ENCODE data around the gene WWOX. TPM values are rescaled to one million over a fixed set of nuclear protein-coding genes. Genes with fewer than 3 reads are reported as not detected.

The WWOX gene
- total and polyA plus RNA-seq, 2 of the 13 experiments (the other 11 are each of a cell fraction or from before 2014, with no cell fraction given): 9.1 to 37.4 TPM

GRCh38 chr16:78727536-78727935, 628.1 kb downstream of the WWOX start (continued):
- no peak; the same call in 1 of the 2 replicates for TF ChIP-seq CREM (IDR thresholded peaks at IDR 0.05)
- no peak for TF ChIP-seq CREM (CRISPR knock-in tag; IDR thresholded peaks at IDR 0.05)
- TF ChIP-seq RBAK (CRISPR knock-in tag; IDR thresholded peaks at IDR 0.05): no peak
- TF ChIP-seq ZNF614 (CRISPR knock-in tag; IDR thresholded peaks at IDR 0.05; ENCODE audit: borderline replicate concordance): peak; percentile 60; the same call in 1 of the 2 replicates
- TF ChIP-seq TRIM22 (IDR thresholded peaks at IDR 0.05): no peak
- TF ChIP-seq IRF2 (CRISPR knock-in tag; IDR thresholded peaks at IDR 0.05): 0 out of 2 replicates have a peak, but pooled peaks have one; percentile 19
- TF ChIP-seq EP300 (IDR thresholded peaks at IDR 0.05; ENCODE audit: low read depth in 2 of 2, low read length in 2 of 2): peak in 1 of 2 experiments; percentile 50; a peak in 1 of 4 replicates
- no peak for TF ChIP-seq EP300 (CRISPR knock-in tag; IDR thresholded peaks at IDR 0.05; ENCODE audit: borderline replicate concordance)
- TF ChIP-seq THAP8 (CRISPR knock-in tag; IDR thresholded peaks at IDR 0.05; ENCODE audit: borderline replicate concordance): no peak
- TF ChIP-seq NR2F2 (IDR thresholded peaks at IDR 0.05; ENCODE audit: borderline replicate concordance, low read depth): 0 out of 2 replicates have a peak, but pooled peaks have one; percentile 29
- TF ChIP-seq ZNF484 (CRISPR knock-in tag; IDR thresholded peaks at IDR 0.05; ENCODE audit: borderline replicate concordance, low read depth): no peak
- TF ChIP-seq NBN (conservative IDR thresholded peaks at IDR 0.05): no peak
- TF ChIP-seq HNF4G (IDR thresholded peaks at IDR 0.05; ENCODE audit: borderline replicate concordance, low read depth, low read length): peak; percentile 89
- TF ChIP-seq HNF4G (CRISPR knock-in tag; IDR thresholded peaks at IDR 0.05; ENCODE audit: borderline replicate concordance, low read depth): peak; percentile 77
- no peak for TF ChIP-seq ZNF501 (CRISPR knock-in tag; IDR thresholded peaks at IDR 0.05)
- TF ChIP-seq RBM22 (optimal IDR thresholded peaks at IDR 0.05; ENCODE audit: low read length): no peak
- TF ChIP-seq PAX8 (CRISPR knock-in tag; IDR thresholded peaks at IDR 0.05; ENCODE audit: borderline replicate concordance): no peak
- no peak for TF ChIP-seq SNAI1 (CRISPR knock-in tag; IDR thresholded peaks at IDR 0.05; ENCODE audit: borderline replicate concordance)
- TF ChIP-seq GATAD2A (CRISPR knock-in tag; IDR thresholded peaks at IDR 0.05): peak; percentile 59; the same call in 1 of the 2 replicates
- TF ChIP-seq TCF7 (IDR thresholded peaks at IDR 0.05; ENCODE audit: low read depth): no peak
- no peak for TF ChIP-seq FOXJ3 (CRISPR knock-in tag; IDR thresholded peaks at IDR 0.05; ENCODE audit: borderline replicate concordance)
- no peak for TF ChIP-seq POLR2AphosphoS2 (IDR thresholded peaks at IDR 0.05; ENCODE audit: low read depth, low read length)
- no peak for TF ChIP-seq KDM1A (CRISPR knock-in tag; IDR thresholded peaks at IDR 0.05)
- TF ChIP-seq MAFG (CRISPR knock-in tag; IDR thresholded peaks at IDR 0.05): no peak
- no peak for TF ChIP-seq ISX (CRISPR knock-in tag; conservative IDR thresholded peaks at IDR 0.05)
- peak; percentile 91 for TF ChIP-seq ZNF644 (CRISPR knock-in tag; IDR thresholded peaks at IDR 0.05; ENCODE audit: low read depth)
- TF ChIP-seq TERF1 (CRISPR knock-in tag; IDR thresholded peaks at IDR 0.05): no peak
- no peak for TF ChIP-seq JUNB (CRISPR knock-in tag; IDR thresholded peaks at IDR 0.05; ENCODE audit: borderline replicate concordance)
- TF ChIP-seq SAP130 (CRISPR knock-in tag; IDR thresholded peaks at IDR 0.05; ENCODE audit: low read depth): 0 out of 2 replicates have a peak, but pooled peaks have one; percentile 17
- TF ChIP-seq, protein P1, sequence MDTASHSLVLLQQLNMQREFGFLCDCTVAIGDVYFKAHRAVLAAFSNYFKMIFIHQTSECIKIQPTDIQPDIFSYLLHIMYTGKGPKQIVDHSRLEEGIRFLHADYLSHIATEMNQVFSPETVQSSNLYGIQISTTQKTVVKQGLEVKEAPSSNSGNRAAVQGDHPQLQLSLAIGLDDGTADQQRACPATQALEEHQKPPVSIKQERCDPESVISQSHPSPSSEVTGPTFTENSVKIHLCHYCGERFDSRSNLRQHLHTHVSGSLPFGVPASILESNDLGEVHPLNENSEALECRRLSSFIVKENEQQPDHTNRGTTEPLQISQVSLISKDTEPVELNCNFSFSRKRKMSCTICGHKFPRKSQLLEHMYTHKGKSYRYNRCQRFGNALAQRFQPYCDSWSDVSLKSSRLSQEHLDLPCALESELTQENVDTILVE (CRISPR knock-in tag; IDR thresholded peaks at IDR 0.05): no peak
- no peak for TF ChIP-seq ZSCAN29 (CRISPR knock-in tag; conservative IDR thresholded peaks at IDR 0.05)
